Gastrocnemius medialis (tissue), 4 donors: ENCODE results near the gene ACP2. TPM values are rescaled to one million over a fixed set of nuclear protein-coding genes. Genes with fewer than 3 reads are reported as not detected.

Experiments used
- ATAC-seq, 2 donors: fragments of 150-250 bp; one replicate each; pipeline ENCODE4 v1.9.1; 2016
- DNase-seq, 2 donors: peaks; one replicate each; pipeline ENCODE4 v3.0.0-alpha.2; 2019
- H3K27ac ChIP-seq, 4 donors: fragments of 200-600 bp; sonication (generic); 1 replicate in 1 of 4; 2 replicates in 3 of 4; pipeline ENCODE4 v1.5.1; 2016 to 2018; ENCODE audit warnings: mild to moderate bottlenecking in 2 of 4, moderate library complexity in 1 of 4
- H3K27me3 ChIP-seq, 3 donors: fragments of 200-600 bp; sonication (generic) in 2 of 3; 1 replicate in 1 of 3; 2 replicates in 2 of 3; pipeline versions ENCODE4 v1.5.1 to v1.6.0; 2016 to 2019; ENCODE audit warnings: mild to moderate bottlenecking in 1 of 3, moderate library complexity in 1 of 3
- H3K36me3 ChIP-seq, 2 donors: fragments of 200-600 bp; sonication (generic) in 1 of 2; one replicate each; pipeline ENCODE4 v1.5.1; 2017 to 2018
- H3K4me1 ChIP-seq, 2 donors: fragments of 200-600 bp; sonication (generic) in 1 of 2; one replicate each; pipeline ENCODE4 v1.5.1; 2016 to 2017; ENCODE audit warnings: mild to moderate bottlenecking in 2 of 2
- H3K4me3 ChIP-seq, 4 donors: fragments of 200-600 bp; sonication (generic) in 3 of 4; 1 replicate in 1 of 4; 2 replicates in 3 of 4; pipeline ENCODE4 v1.5.1; 2016 to 2019; ENCODE audit warnings: mild to moderate bottlenecking in 2 of 4
- H3K9me3 ChIP-seq, 3 donors: fragments of 200-600 bp; sonication (generic) in 2 of 3; 1 replicate in 1 of 3; 2 replicates in 2 of 3; pipeline ENCODE4 v1.5.1; 2016 to 2019
- CTCF ChIP-seq, 5 experiments: fragments of 450-650 bp in 3 of 5; fragments of 200-600 bp in 2 of 5; sonication (generic) in 2 of 5; IDR thresholded peaks in 4 of 5; conservative IDR thresholded peaks in 1 of 5; 1 replicate in 4 of 5; 2 replicates in 1 of 5; pipeline ENCODE4 v1.5.1; 2016 to 2019; ENCODE audit warnings: antibody characterized with exemption in 5 of 5, mild to moderate bottlenecking in 3 of 5, moderate library complexity in 3 of 5
- POLR2A ChIP-seq, 2 donors: fragments of 450-650 bp; IDR thresholded peaks; one replicate each; pipeline ENCODE4 v1.6.1; 2017; ENCODE audit warnings: antibody characterized with exemption in 2 of 2, mild to moderate bottlenecking in 2 of 2, moderate library complexity in 2 of 2
- in situ Hi-C, 4 donors: fragments of 200-750 bp; cut with MboI; loops; one replicate each; pipeline versions ENCODE4 v1.15.0 to v1.8.0; 2017; ENCODE audit warnings: low sequenced_read_pairs in 4 of 4
- intact Hi-C: fragments of 100-400 bp; cut with DNase I; formaldehyde crosslinking; loops from one replicate; pipeline ENCODE4 v1.15.1; 2023; ENCODE audit warnings: low total_unique reads
- total RNA-seq, 4 donors: library from RNA; depleted of rRNA; stranded (reverse); fragments of >200 nt; gene quantifications; one replicate each; pipeline versions ENCODE4 v1.1.0 to v1.2.3, GENCODE V29; 2016

ACP2 gene
- total RNA-seq, 4 donors from 2014 or later, result 12.4 to 36.2 (median 27.9) TPM

GRCh38 chr11:47239852-47240251, 8.8 kb downstream of the ACP2 start:
- no peak for ATAC-seq

DNA sequence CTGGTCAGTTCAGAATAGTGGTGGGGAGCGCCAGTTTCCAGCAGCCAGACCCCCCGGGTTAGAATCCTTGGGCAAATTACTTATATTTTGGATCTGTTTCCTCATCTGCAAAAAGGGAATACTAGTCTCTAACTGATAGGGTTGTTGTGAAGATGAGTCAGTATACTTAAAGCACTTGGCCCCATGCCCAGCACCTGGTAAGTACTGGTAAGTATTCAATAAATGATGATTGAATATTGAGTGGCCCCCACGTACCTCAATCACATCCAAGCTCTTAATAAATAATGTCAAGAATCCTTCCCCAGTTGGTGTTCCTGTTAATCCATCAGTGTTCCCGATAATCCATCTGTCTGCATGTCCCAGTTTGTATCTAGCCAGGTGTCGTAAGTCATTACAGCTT, 12.1 kb downstream of the ACP2 start:
- no peak for DNase-seq
- H3K36me3 ChIP-seq, result peaks cover 0 to 36% of the 10 kb centered on the region in 2 donors
- TF ChIP-seq POLR2A (IDR thresholded peaks at IDR 0.05) (no peak), CTCF (IDR thresholded peaks at IDR 0.05 in 4 of 5, conservative IDR thresholded peaks at IDR 0.05 in 1 of 5) (no peak)
- H3K9me3 ChIP-seq, result no peaks in the 10 kb centered on the region
- H3K27ac ChIP-seq, result no peak overlapping the region
- H3K4me1 ChIP-seq, result peaks cover 0 to 4% of the 10 kb centered on the region in 2 donors
- no peak for ATAC-seq
- H3K4me3 ChIP-seq, result no peak overlapping the region
- intact Hi-C loops, result no loop called here
- H3K27me3 ChIP-seq, result no peaks in the 10 kb centered on the region
- in situ Hi-C loops, result loop anchor here in 2 of 4 donors (25.0 kb wide), 1 partner anchor 126 kb away; the partner anchor contains the start of gene MYBPC3 (in 2 of the 2)

More at GRCh38 chr11:47239852-47240251, 8.8 kb downstream of the ACP2 start:
- in situ Hi-C loops (loop anchor here in 2 of 4 donors (25.0 kb wide), 1 partner anchor 122 kb away; the partner anchor contains the start of gene MYBPC3 (in 2 of the 2)), intact Hi-C loops (loop anchor here (10.0 kb wide), 1 partner anchor 325 kb away; the partner anchor contains the start of gene LRP4)
- Histone ChIP-seq H3K4me3 (no peak overlapping the region), H3K27ac (peak overlapping the region; percentile 13 to 61 (median 39)), H3K36me3 (peaks cover 0 to 68% of the 10 kb centered on the region in 2 donors), H3K9me3 (no peaks in the 10 kb centered on the region), H3K4me1 (no peaks in the 10 kb centered on the region), H3K27me3 (no peaks in the 10 kb centered on the region)
- TF ChIP-seq CTCF (IDR thresholded peaks at IDR 0.05 in 4 of 5, conservative IDR thresholded peaks at IDR 0.05 in 1 of 5) (no peak), POLR2A (IDR thresholded peaks at IDR 0.05) (no peak)
- DNase-seq, result no peak

- H3K27me3 ChIP-seq, result no peaks in the 10 kb centered on the region
- H3K36me3 ChIP-seq, result peaks cover 0 to 23% of the 10 kb centered on the region in 2 donors
- in situ Hi-C loops, result loop anchor here in 2 of 4 donors (25.0 kb wide), 1 partner anchor 127 kb away; the partner anchor contains the start of gene MYBPC3 (in 2 of the 2)
Observed at GRCh38 chr11:47235163-47235562, 13.5 kb downstream of the ACP2 start.

GRCh38 chr11:47234669-47235100, 13.9 kb downstream of the ACP2 start:
- Histone ChIP-seq H3K9me3 (no peaks in the 10 kb centered on the region), H3K4me3 (no peak overlapping the region), H3K36me3 (peaks cover 0 to 18% of the 10 kb centered on the region in 2 donors), H3K27me3 (no peaks in the 10 kb centered on the region), H3K27ac (peak overlapping the region in 1 of 4 donors; percentile 48), H3K4me1 (peaks cover 0 to 4% of the 10 kb centered on the region in 2 donors)
- no peak for ATAC-seq
- TF ChIP-seq CTCF (IDR thresholded peaks at IDR 0.05 in 4 of 5, conservative IDR thresholded peaks at IDR 0.05 in 1 of 5), result no peak
- TF ChIP-seq POLR2A (IDR thresholded peaks at IDR 0.05), result no peak
- intact Hi-C loops (no loop called here), in situ Hi-C loops (loop anchor here in 2 of 4 donors (25.0 kb wide), 1 partner anchor 128 kb away; the partner anchor contains the start of gene MYBPC3 (in 2 of the 2))
- DNase-seq, result no peak

More at GRCh38 chr11:47235163-47235562, 13.5 kb downstream of the ACP2 start:
- Histone ChIP-seq H3K4me3 (no peak overlapping the region), H3K9me3 (no peaks in the 10 kb centered on the region), H3K4me1 (peaks cover 0 to 4% of the 10 kb centered on the region in 2 donors), H3K27ac (peak overlapping the region in 1 of 4 donors; percentile 48)
- TF ChIP-seq POLR2A (IDR thresholded peaks at IDR 0.05) (no peak), CTCF (IDR thresholded peaks at IDR 0.05 in 4 of 5, conservative IDR thresholded peaks at IDR 0.05 in 1 of 5) (no peak)
- intact Hi-C loops, result no loop called here
- ATAC-seq, result no peak
- DNase-seq, result no peak
